ENCODE results near the gene SLCO2A1. TPM values are rescaled to one million over a fixed set of nuclear protein-coding genes. Genes with fewer than 3 reads are reported as not detected.

Gene SLCO2A1
- total and polyA plus RNA-seq, 4 experiments from 2014 or later: not detected

DNA sequence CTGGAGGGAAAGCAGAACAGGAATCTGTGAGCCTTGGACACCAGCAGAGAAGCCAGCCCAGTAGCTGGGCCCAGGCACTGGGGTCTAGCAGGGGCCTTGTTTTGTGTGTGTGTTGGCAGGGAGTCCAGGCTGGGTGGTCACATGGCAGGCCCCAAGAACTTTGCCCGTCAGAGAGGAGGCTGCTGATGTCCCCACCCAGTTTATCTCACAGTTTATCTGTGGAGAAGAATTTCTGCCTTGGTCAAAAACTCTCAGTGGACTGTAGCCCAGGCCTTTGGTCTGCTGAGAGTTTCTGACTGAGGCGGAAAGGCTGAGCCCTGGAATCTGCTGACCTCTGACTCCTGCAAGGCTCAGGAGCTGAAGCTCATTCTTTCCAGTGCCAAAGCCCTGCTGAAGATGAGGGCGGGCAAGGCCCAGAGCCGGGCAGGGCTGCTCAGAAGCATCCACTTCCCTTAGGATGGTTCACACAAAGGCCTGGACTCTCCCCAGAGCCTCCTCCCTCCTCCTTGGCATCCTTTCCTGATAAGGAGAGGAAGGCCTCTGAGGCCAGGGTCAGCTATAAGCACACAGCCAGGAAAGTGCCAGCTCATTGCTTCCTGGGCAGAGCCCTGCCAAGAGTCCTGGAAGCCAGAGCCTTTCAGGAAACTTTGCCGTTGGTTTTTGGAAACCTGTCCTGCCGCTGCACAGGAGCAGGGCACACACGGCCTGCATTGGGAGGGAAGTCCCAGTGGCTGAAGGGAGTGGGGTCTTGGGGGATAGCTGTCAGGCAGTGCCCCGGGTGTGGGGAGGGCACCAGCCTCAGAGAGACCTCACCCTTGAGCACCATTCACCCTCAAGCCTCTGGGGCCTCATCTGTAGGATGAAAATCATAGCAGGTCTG, 37.2 kb upstream of the SLCO2A1 start:
- Mint-ChIP-seq H3K9me3 (peaks cover 0 to 3% (median 0%) of the 10 kb centered on the region in 8 donors), H3K27ac (no peak overlapping the region), H3K4me1 (no peaks in the 10 kb centered on the region), H3K36me3 (no peaks in the 10 kb centered on the region), H3K27me3 (peaks cover 0 to 3% of the 10 kb centered on the region in 2 donors), H3K4me3 (no peak overlapping the region)
- no peak overlapping the region for H3K27ac ChIP-seq (ENCODE audit: low read depth, low read length)
- ChIA-PET POLR2A (ENCODE audit: partially characterized antibody) (no interaction called here), CTCF (ENCODE audit: partially characterized antibody) (no interaction called here)
- intact Hi-C loops (cut with micrococcal nuclease): no loop called here
- no peaks in the 10 kb centered on the region for H3K9me3 ChIP-seq (ENCODE audit: control insufficient read depth in 1 of 2, low read length in 2 of 2)
- H3K4me3 ChIP-seq (ENCODE audit: low read length in 2 of 2): no peak overlapping the region
- no peaks in the 10 kb centered on the region for H3K36me3 ChIP-seq (ENCODE audit: insufficient read depth, low read length)
- H3K27me3 ChIP-seq (ENCODE audit: insufficient read depth, low read length): no peaks in the 10 kb centered on the region
- DNase-seq: no peak
- H3K4me1 ChIP-seq (ENCODE audit: insufficient read depth, low read length): no peaks in the 10 kb centered on the region

DNA sequence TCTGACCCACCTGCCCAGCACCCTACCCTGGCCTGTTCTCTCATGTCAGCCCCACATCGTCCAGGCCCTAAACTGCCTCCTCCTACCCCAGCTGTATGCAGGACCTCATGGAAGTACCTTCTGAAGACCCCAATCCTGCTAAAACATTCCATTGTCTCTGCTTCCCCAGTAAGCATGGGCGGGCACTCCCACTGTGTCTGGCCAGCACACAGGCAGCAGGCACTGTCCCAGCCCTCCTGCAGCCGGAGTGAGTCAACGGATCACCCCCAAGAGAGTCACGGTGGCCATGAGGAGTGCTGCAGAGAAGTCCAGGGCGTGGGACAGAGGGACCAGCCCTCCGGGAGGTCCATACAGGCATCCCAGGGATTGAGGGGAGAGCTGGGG, 36.4 kb upstream of the SLCO2A1 start:
- no peaks in the 10 kb centered on the region for H3K27me3 ChIP-seq (ENCODE audit: insufficient read depth, low read length)
- H3K9me3 Mint-ChIP-seq: peaks cover 0 to 3% (median 0%) of the 10 kb centered on the region in 8 donors
- H3K4me3 Mint-ChIP-seq: no peak overlapping the region
- H3K36me3 Mint-ChIP-seq: no peaks in the 10 kb centered on the region
- H3K4me1 Mint-ChIP-seq: no peaks in the 10 kb centered on the region
- no peak overlapping the region for H3K27ac Mint-ChIP-seq
- H3K9me3 ChIP-seq (ENCODE audit: control insufficient read depth in 1 of 2, low read length in 2 of 2): no peaks in the 10 kb centered on the region
- no peak for DNase-seq
- intact Hi-C loops (cut with micrococcal nuclease): no loop called here
- no peaks in the 10 kb centered on the region for H3K36me3 ChIP-seq (ENCODE audit: insufficient read depth, low read length)
- H3K4me1 ChIP-seq (ENCODE audit: insufficient read depth, low read length): no peaks in the 10 kb centered on the region
- ChIA-PET CTCF (ENCODE audit: partially characterized antibody) (no interaction called here), POLR2A (ENCODE audit: partially characterized antibody) (no interaction called here)
- H3K4me3 ChIP-seq (ENCODE audit: low read length in 2 of 2): no peak overlapping the region
- H3K27ac ChIP-seq (ENCODE audit: low read depth, low read length): no peak overlapping the region
- H3K27me3 Mint-ChIP-seq: peaks cover 0 to 6% of the 10 kb centered on the region in 2 donors

DNA sequence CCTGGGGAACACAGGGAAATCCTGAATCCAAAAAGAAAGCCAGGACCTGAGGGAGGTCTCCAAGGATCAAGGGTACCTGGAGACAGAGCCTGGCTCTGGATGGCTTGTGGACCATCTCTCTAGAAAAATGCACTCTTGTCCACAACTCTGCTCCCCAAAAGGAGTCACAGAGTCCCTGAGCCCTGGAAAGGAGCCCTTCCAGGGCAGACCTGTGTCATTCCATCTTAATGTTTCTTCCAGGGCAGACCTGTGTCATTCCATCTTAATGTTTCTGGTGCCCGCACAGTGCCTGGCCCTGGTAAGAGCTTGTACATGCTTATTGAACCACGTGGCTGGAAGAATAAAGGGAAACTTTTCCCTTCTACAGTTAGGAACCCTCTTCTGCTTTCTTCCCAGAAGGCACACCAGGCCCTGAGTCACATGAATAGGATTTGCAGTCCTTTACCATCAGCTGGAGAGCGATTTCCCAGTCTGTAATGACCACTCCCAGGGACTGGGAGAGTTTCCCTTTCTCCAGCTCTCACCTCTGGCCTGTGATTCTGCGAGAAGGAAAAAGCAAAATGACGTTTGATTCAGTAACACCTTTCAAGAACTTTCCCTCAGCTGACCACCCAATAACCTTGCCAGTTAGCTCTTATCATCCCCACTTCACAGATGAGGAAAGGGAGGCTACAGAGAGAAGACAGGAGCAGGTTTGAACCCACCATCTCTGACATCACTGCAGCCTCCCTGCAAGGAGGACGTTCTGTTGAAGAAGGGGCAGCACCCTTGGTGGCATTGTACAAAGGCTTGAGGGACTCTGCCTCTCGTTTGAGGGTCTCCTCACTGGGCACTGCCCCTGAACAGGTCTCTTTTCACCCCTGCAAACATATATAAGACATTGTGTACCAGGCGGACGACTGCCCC, 35.8 kb upstream of the SLCO2A1 start:
- no peak overlapping the region for H3K4me3 Mint-ChIP-seq
- H3K27ac Mint-ChIP-seq: no peak overlapping the region
- no peaks in the 10 kb centered on the region for H3K36me3 Mint-ChIP-seq
- no peaks in the 10 kb centered on the region for H3K4me1 ChIP-seq (ENCODE audit: insufficient read depth, low read length)
- no peaks in the 10 kb centered on the region for H3K27me3 ChIP-seq (ENCODE audit: insufficient read depth, low read length)
- no peak for DNase-seq
- CTCF ChIA-PET (ENCODE audit: partially characterized antibody): no interaction called here
- no peak overlapping the region for H3K27ac ChIP-seq (ENCODE audit: low read depth, low read length)
- H3K9me3 ChIP-seq (ENCODE audit: control insufficient read depth in 1 of 2, low read length in 2 of 2): no peaks in the 10 kb centered on the region
- POLR2A ChIA-PET (ENCODE audit: partially characterized antibody): no interaction called here
- no peaks in the 10 kb centered on the region for H3K36me3 ChIP-seq (ENCODE audit: insufficient read depth, low read length)
- no peak overlapping the region for H3K4me3 ChIP-seq (ENCODE audit: low read length in 2 of 2)
- H3K4me1 Mint-ChIP-seq: no peaks in the 10 kb centered on the region
- H3K9me3 Mint-ChIP-seq: no peaks in the 10 kb centered on the region
- intact Hi-C loops (cut with micrococcal nuclease): no loop called here
- peaks cover 0 to 6% of the 10 kb centered on the region in 2 donors for H3K27me3 Mint-ChIP-seq

DNA sequence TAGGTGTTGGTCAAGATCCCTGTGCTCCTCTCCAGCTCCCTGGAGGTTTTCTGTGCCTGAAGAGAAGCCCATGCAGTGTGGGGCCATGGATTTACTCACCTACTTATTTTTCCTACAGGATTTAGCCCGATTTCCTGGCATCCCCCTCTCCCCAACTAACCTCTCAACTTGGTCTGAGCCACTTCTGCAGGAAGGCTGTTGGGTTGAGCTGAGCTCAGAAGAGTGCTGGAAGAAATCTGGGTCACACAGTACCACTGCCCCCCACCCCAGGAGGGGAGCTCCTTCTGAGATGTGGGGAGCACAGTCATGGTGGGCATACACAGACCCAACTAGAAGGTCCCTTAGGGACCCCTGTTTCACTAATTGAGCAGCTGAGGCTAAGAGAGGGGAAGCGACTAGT, 34.4 kb upstream of the SLCO2A1 start:
- Histone ChIP-seq H3K4me1 (ENCODE audit: insufficient read depth, low read length) (no peaks in the 10 kb centered on the region), H3K9me3 (ENCODE audit: control insufficient read depth in 1 of 2, low read length in 2 of 2) (no peaks in the 10 kb centered on the region), H3K27ac (ENCODE audit: low read depth, low read length) (no peak overlapping the region), H3K36me3 (ENCODE audit: insufficient read depth, low read length) (no peaks in the 10 kb centered on the region), H3K27me3 (ENCODE audit: insufficient read depth, low read length) (no peaks in the 10 kb centered on the region), H3K4me3 (ENCODE audit: low read length in 2 of 2) (no peak overlapping the region)
- H3K9me3 Mint-ChIP-seq: no peaks in the 10 kb centered on the region
- intact Hi-C loops (cut with micrococcal nuclease): no loop called here
- no peak overlapping the region for H3K27ac Mint-ChIP-seq
- no peaks in the 10 kb centered on the region for H3K4me1 Mint-ChIP-seq
- no peak for DNase-seq
- ChIA-PET POLR2A (ENCODE audit: partially characterized antibody) (no interaction called here), CTCF (ENCODE audit: partially characterized antibody) (no interaction called here)
- H3K27me3 Mint-ChIP-seq: peaks cover 0 to 6% of the 10 kb centered on the region in 2 donors
- H3K36me3 Mint-ChIP-seq: no peaks in the 10 kb centered on the region
- H3K4me3 Mint-ChIP-seq: no peak overlapping the region

DNA sequence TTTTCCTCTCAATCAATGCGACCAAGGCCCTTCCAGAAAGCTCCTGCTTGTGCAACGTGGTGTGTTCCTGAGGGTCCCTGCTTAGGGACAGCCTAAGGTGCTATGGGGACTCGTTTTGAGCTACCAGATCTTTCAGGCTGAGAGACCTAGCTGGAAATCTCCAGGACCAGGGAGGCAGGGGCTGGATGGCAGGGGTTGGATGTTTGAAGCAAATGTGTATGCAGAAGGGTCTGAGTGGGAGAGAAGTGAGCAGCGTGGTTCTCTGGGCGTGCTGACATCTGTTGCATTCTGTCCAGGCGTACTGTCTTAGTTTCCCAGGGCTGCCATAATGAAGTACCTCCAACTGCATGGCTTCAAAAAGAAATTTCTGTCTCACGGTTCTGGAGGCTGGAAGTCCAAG, 31.7 kb upstream of the SLCO2A1 start:
- Histone ChIP-seq H3K4me3 (ENCODE audit: low read length in 2 of 2) (no peak overlapping the region), H3K36me3 (ENCODE audit: insufficient read depth, low read length) (no peaks in the 10 kb centered on the region), H3K4me1 (ENCODE audit: insufficient read depth, low read length) (no peaks in the 10 kb centered on the region), H3K27ac (ENCODE audit: low read depth, low read length) (no peak overlapping the region), H3K27me3 (ENCODE audit: insufficient read depth, low read length) (no peaks in the 10 kb centered on the region), H3K9me3 (ENCODE audit: control insufficient read depth in 1 of 2, low read length in 2 of 2) (no peaks in the 10 kb centered on the region)
- H3K4me1 Mint-ChIP-seq: peaks cover 0 to 3% (median under 1%) of the 10 kb centered on the region in 4 donors
- peaks cover 1 to 6% of the 10 kb centered on the region in 2 donors for H3K27me3 Mint-ChIP-seq
- CTCF ChIA-PET (ENCODE audit: partially characterized antibody): no interaction called here
- no peaks in the 10 kb centered on the region for H3K36me3 Mint-ChIP-seq
- no peaks in the 10 kb centered on the region for H3K9me3 Mint-ChIP-seq
- no peak overlapping the region for H3K4me3 Mint-ChIP-seq
- no peak overlapping the region for H3K27ac Mint-ChIP-seq
- POLR2A ChIA-PET (ENCODE audit: partially characterized antibody): no interaction called here
- intact Hi-C loops (cut with micrococcal nuclease): no loop called here
- no peak for DNase-seq

DNA sequence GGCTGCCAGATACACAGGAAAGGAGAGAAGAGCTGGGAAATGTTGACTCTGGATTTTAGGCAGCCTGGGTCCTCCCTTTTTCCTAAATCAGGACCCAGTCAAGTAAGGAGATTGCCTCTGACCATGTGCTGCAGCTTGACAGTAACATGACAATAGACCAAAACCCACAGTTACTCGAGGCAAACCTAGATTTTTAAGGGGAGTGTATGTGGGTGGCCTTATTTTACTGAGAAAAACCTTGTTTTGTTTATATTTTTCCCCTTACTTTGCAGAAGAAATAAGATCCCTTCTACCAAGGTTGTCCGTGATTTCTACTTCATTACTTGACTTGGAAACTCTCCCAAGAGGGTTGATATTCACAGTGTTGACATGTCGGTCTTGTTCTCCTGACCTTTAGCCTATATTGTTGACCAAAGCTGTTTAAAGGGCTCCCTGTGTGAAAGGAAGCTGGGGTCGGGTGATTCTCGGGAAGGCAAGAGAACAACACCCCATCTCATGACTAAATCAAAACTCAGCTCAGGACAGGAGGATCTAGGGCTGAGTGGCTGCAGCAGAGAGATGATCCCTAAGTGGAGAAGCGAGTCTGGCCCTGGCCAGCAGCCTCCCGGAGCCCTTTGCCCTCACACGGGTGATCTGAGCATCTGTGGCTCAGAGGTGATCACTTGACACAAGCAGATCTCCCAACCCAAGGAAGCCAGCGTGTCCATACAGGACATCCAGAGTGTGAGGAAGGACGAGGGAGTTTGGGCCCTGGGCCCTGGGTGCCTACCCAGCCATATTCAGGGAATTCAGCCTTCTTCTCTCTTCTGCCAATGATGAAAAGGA, 31.0 kb upstream of the SLCO2A1 start:
- no peaks in the 10 kb centered on the region for H3K9me3 Mint-ChIP-seq
- H3K27ac ChIP-seq (ENCODE audit: low read depth, low read length): no peak overlapping the region
- H3K9me3 ChIP-seq (ENCODE audit: control insufficient read depth in 1 of 2, low read length in 2 of 2): no peaks in the 10 kb centered on the region
- no peak for DNase-seq
- no peaks in the 10 kb centered on the region for H3K4me1 ChIP-seq (ENCODE audit: insufficient read depth, low read length)
- H3K27me3 ChIP-seq (ENCODE audit: insufficient read depth, low read length): no peaks in the 10 kb centered on the region
- H3K27ac Mint-ChIP-seq: no peak overlapping the region
- no peaks in the 10 kb centered on the region for H3K36me3 Mint-ChIP-seq
- POLR2A ChIA-PET (ENCODE audit: partially characterized antibody): no interaction called here
- CTCF ChIA-PET (ENCODE audit: partially characterized antibody): no interaction called here
- intact Hi-C loops (cut with micrococcal nuclease): no loop called here
- H3K4me1 Mint-ChIP-seq: peaks cover 0 to 3% (median under 1%) of the 10 kb centered on the region in 4 donors
- no peak overlapping the region for H3K4me3 ChIP-seq (ENCODE audit: low read length in 2 of 2)
- no peaks in the 10 kb centered on the region for H3K36me3 ChIP-seq (ENCODE audit: insufficient read depth, low read length)
- no peak overlapping the region for H3K4me3 Mint-ChIP-seq
- H3K27me3 Mint-ChIP-seq: peaks cover 1 to 6% of the 10 kb centered on the region in 2 donors

Measured in CD4-positive, alpha-beta memory T cell (primary cell).